Activated CD4-positive, alpha-beta T cell treated with anti-CD3 and anti-CD28 coated beads, Interleukin-2, amount 50 U/mL, for 1 hour (primary cell): ENCODE data around the gene SLC49A4.

ENCODE experiments used
- DNase-seq: peaks from one replicate; pipeline ENCODE4 v3.0.0-alpha.2; 2020

SLC49A4 gene

DNA sequence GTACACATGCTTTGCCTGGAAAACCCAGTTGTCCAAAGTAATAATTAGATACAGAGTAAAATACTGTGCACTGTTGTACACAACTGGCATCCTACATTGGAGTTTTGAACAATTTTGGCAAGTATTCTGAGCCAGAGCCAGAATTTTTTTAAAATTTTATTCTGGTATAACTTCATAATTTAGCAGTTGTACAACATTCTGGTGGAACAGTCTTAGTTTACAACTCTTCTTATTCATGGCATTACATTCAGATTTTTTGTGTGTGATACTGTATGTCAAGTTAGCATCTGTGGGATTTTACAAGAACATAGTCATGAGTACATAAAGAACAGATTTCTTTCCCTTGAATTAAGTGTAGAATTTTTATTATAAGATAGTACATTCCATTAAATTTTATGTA, 67.5 kb downstream of the SLC49A4 start:
- no peak for DNase-seq

- no peak for DNase-seq
These were observed 69.6 kb downstream of the SLC49A4 start for GRCh38 chr3:122864498-122864897.

DNA sequence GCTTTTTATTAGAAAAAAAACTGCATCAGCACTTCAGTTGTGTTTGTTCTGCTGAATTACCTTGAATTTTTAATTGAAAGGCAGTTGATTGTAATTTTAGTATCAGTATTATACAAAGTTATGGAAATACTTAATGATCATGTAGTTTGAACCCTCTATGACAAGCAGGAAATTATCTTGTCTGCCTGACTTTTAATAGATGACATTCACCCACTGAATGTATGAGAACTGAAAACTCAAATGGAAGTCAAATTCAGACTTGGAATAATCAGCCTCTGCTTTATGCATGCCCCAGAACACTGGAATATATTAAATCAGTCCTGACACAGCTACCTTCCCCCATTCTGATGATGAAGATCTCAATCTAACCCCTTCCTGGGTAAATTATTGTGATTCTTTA, 73.5 kb downstream of the SLC49A4 start:
- no peak for DNase-seq

- DNase-seq = no peak
These were observed 79.1 kb downstream of the SLC49A4 start for GRCh38 chr3:122873741-122874515.

DNA sequence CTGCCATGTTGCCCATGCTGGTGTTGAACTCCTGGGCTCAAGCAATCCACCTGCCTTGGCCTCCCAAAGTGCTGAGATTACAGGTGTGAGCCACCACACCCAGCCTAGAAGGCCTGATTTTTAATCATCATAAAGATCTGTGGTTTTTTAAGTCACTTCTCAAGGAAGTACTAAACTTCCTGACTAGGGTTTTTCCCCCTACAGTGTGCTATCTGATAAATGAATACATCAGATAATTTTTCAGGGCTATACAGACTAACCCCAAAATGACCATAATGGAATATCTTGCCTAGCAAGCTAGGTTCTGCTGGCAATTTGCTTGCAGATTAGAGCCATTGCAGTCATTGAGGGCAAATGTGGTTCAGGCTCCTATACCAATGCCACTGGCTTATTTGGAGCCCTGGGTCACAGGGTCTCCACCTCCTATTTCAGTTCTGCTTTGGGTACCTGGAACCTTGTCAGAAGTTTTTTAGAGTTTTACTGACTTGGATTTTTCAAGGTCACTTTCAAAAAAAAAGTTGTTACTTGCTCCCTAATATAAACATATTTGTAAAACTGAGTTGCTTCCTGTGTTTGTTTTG, 80.8 kb downstream of the SLC49A4 start:
- no peak for DNase-seq

GRCh38 chr3:122880173-122880572, 85.3 kb downstream of the SLC49A4 start:
- DNase-seq = no peak

DNA sequence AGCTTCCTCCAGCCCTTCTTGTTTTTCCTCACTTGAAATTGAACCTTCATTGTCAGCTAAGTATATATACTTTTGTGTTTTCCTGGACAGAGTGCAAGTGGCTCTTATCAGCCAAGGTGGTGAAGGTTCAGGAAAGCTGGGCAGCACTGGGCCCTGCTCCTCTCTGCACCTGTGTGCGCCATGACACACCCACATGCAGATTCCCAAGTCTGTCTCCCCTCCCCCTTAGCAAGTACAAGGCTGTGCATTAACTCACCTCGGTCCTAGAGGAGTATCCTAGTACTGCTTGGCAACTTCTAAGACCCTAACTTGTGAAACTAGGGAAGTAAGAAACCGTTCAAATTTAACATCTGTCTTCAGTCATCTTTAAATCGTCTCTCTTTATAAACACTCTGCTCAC, 85.8 kb downstream of the SLC49A4 start:
- no peak for DNase-seq

GRCh38 chr3:122882361-122882947, 87.6 kb downstream of the SLC49A4 start:
- no peak for DNase-seq

DNA sequence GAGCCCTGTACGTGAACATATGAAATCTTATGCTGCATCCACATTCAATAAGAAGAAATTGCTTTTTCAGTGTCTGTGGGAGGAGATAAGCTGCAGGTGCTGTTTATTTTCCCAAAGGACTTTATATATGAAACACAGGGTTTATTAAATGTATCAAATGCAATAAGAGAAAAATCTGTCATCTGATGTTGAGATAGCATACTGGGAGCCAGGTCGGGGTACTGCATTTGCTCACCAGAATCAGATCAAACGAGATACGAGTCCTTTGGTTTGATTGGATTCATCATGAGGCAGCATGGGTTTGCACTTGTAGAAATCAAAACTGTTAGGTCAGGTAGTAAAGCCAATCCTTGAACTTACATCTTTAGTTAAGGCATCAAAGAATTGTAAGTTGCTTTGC, 91.4 kb downstream of the SLC49A4 start:
- DNase-seq = no peak

GRCh38 chr3:122886946-122887345, 92.1 kb downstream of the SLC49A4 start:
- no peak for DNase-seq

GRCh38 chr3:122890077-122890719, 95.3 kb downstream of the SLC49A4 start:
- DNase-seq = no peak

- no peak for DNase-seq
These were observed 95.9 kb downstream of the SLC49A4 start for GRCh38 chr3:122890720-122891220.

- no peak for DNase-seq
These were observed 97.5 kb downstream of the SLC49A4 start for GRCh38 chr3:122892118-122892960.

- no peak for DNase-seq
These were observed 98.4 kb downstream of the SLC49A4 start for GRCh38 chr3:122893282-122893681.

DNA sequence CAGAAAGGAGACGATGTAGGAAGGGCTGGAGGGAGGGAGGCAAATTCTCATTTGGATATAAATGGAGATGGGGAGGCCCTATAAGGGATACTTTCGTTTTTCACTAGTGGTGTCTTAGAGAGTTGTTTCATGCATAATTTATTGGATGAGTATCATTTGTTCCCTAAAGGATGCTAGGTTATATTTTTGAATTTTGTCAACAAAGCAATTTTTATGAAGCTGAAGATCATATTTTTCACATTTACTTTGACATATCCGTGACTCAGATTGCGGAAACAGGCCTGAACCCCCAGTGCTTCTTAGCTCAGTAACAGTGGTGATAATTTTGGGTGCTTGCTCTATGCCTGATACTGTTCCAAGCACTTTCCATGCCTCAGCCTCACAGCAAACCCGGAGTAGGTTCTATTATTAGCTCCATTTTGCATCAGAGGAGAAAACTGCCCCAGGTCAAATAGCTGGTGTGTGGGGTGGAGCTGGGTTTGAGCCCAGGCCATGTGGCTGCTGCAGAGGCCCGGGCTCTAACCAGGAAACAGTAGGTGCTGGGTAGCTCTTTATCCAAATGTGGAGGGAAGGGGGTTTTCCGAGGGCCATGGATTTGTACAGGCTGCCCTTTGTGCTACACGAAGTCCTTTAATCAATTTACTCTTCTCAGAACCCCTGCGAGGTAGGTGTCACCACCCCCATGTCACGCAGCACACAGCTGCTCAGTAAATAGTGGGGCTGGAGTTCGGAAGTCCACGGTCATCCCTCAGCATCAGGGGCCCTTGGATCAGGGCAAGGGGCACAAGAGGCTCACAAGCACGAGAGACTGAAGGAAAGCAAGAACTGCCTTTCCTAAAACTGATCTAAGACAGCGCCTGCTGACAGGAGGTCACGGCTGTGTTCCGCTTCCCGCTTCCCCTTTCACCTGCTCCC, 99.1 kb downstream of the SLC49A4 start:
- no peak for DNase-seq

- no peak for DNase-seq
These were observed 103.4 kb downstream of the SLC49A4 start for GRCh38 chr3:122898298-122898697.

GRCh38 chr3:122902326-122902725, 107.5 kb downstream of the SLC49A4 start:
- DNase-seq = no peak

- no peak for DNase-seq
These were observed 108.3 kb downstream of the SLC49A4 start for GRCh38 chr3:122903171-122903570.

DNA sequence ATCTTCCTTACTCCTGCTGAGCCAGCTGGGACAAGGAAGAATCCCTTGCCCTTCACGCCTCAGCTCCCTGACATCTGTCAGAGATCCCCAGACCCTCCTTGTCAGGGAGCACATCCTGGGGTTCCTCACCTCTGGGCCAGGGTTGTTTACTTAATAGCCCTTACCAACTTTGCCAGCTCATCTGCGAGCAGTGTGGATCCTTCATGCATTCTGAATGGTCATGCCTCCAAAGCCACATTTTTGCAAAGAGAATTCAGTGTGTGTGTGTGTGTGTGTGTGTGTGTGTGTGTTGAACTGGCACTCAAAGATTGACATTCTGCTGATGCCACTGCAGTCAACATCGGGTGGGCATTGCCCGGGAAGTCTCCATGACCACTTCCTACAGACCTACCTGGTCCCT, 112.6 kb downstream of the SLC49A4 start:
- no peak for DNase-seq

- no peak for DNase-seq
These were observed 113.4 kb downstream of the SLC49A4 start for GRCh38 chr3:122908251-122908650.

DNA sequence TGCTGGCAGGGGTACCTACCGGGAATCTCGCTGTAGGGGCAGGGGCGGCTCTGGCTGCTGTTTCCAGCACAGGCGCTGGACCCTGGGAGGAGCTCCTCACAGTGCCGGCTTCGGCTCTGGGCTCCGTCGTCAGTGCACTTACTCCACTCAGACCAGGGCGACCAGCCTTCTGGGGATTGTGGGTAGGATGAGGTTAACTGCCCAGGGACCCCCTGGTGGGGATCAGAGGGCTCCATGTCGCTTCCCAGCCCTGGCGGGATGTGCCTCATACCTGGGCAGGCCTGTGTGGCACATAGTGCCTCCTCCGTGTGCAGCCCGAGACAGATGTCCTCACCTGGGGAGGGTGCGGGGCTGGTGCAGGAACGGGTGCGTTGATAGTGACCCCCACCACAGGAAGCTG, 117.0 kb downstream of the SLC49A4 start:
- DNase-seq = no peak
